Adrenal gland (tissue), 5 donors: ENCODE data around the gene SMTNL1.

Experiments used
- CTCF ChIP-seq, 6 experiments: fragments of 450-650 bp in 4 of 6; fragments of 200-600 bp in 2 of 6; sonication (generic) in 1 of 6; IDR thresholded peaks; 1 replicate in 5 of 6; 2 replicates in 1 of 6; pipeline versions ENCODE4 v1.5.1 to v1.8.0; 2016 to 2021; ENCODE audit warnings: antibody characterized with exemption in 6 of 6, mild to moderate bottlenecking in 2 of 6, moderate library complexity in 1 of 6
- POLR2A ChIP-seq, 2 donors: fragments of 450-650 bp; IDR thresholded peaks; one replicate each; pipeline ENCODE4 v1.6.1; 2017; ENCODE audit warnings: antibody characterized with exemption in 2 of 2, mild to moderate bottlenecking in 2 of 2, moderate library complexity in 1 of 2
- donor health status: DM: no; HTN: no; CAD: no.

- TF ChIP-seq CTCF (IDR thresholded peaks at IDR 0.05) (no peak), POLR2A (IDR thresholded peaks at IDR 0.05) (no peak)
Measured at GRCh38 chr11:57566905-57567514, 29.6 kb downstream of the SMTNL1 start.
